GM23338 (cell line): ENCODE measurements around the gene CMKLR1. TPM values are rescaled to one million over a fixed set of nuclear protein-coding genes. Genes with fewer than 3 reads are reported as not detected.

Source experiments
- ATAC-seq: fragments of 200-7000 bp; cut with Tn5 transposase; 3 replicates; pipeline ENCODE4 v1.9.1; 2020
- DNase-seq: peaks from one replicate; pipeline ENCODE4 v3.0.0-alpha.2; 2015; ENCODE audit warnings: low spot score
- H2AFZ ChIP-seq: fragments of 200-600 bp; sonication (generic); 2 replicates; pipeline ENCODE4 v1.8.0; 2016; ENCODE audit warnings: antibody characterized with exemption, mild to moderate bottlenecking, moderate library complexity
- H3F3A ChIP-seq: fragments of 200-600 bp; sonication (generic); replicated peaks from 2 replicates; pipeline ENCODE4 v1.8.0; 2017; ENCODE audit warnings: antibody characterized with exemption, mixed run types, low read depth
- H3K27ac ChIP-seq: fragments of 200-600 bp; sonication (generic); 2 replicates; pipeline ENCODE4 v1.6.1; 2016; ENCODE audit warnings: low read depth
- H3K27me3 ChIP-seq: fragments of 200-600 bp; sonication (generic); 2 replicates; pipeline ENCODE4 v1.8.0; 2016; ENCODE audit warnings: mild to moderate bottlenecking, mixed run types, moderate library complexity; ENCODE audit not compliant: insufficient read depth
- H3K36me3 ChIP-seq: fragments of 200-600 bp; sonication (generic); 2 replicates; pipeline ENCODE4 v1.8.0; 2016; ENCODE audit warnings: mild to moderate bottlenecking; ENCODE audit not compliant: insufficient read depth
- H3K4me1 ChIP-seq: fragments of 200-600 bp; sonication (generic); 2 replicates; pipeline ENCODE4 v1.8.0; 2016; ENCODE audit warnings: mild to moderate bottlenecking, moderate library complexity; ENCODE audit not compliant: insufficient read depth
- H3K4me2 ChIP-seq: fragments of 200-600 bp; sonication (generic); 2 replicates; pipeline ENCODE4 v1.7.1; 2017; ENCODE audit warnings: mixed run types
- H3K4me3 ChIP-seq: fragments of 200-600 bp; sonication (generic); 2 replicates; pipeline ENCODE4 v1.6.1; 2016; ENCODE audit warnings: mixed run types
- H3K79me2 ChIP-seq: fragments of 200-600 bp; sonication (generic); replicated peaks from 2 replicates; pipeline ENCODE4 v1.8.0; 2017; ENCODE audit warnings: mild to moderate bottlenecking; ENCODE audit not compliant: insufficient read depth
- H3K9me2 ChIP-seq: fragments of 200-600 bp; sonication (generic); 2 replicates; pipeline ENCODE4 v1.8.0; 2017; ENCODE audit not compliant: insufficient read depth
- H4K20me1 ChIP-seq: fragments of 200-600 bp; sonication (generic); replicated peaks from 2 replicates; pipeline ENCODE4 v1.8.0; 2017; ENCODE audit warnings: mild to moderate bottlenecking; ENCODE audit not compliant: insufficient read depth
- H3K27ac Mint-ChIP-seq: 2 replicates; pipeline ENCODE4 v1.8.0; 2020; ENCODE audit warnings: inconsistent platforms, mild to moderate bottlenecking, moderate library complexity, mixed read lengths
- H3K27me3 Mint-ChIP-seq: 3 replicates; pipeline ENCODE4 v1.8.0; 2022; ENCODE audit warnings: low read depth, mild to moderate bottlenecking, moderate library complexity, mixed read lengths, inconsistent platforms; ENCODE audit not compliant: insufficient read depth, poor library complexity
- H3K36me3 Mint-ChIP-seq: 3 replicates; pipeline ENCODE4 v1.8.0; 2021; ENCODE audit warnings: low read depth, mild to moderate bottlenecking, inconsistent platforms, moderate library complexity, mixed read lengths
- H3K4me1 Mint-ChIP-seq: 3 replicates; pipeline ENCODE4 v1.8.0; 2020; ENCODE audit warnings: mild to moderate bottlenecking, inconsistent platforms, mixed read lengths
- H3K4me3 Mint-ChIP-seq: 3 replicates; pipeline ENCODE4 v1.8.0; 2021; ENCODE audit warnings: moderate library complexity, mild to moderate bottlenecking, inconsistent platforms, mixed read lengths
- H3K9me3 Mint-ChIP-seq: 3 replicates; pipeline ENCODE4 v1.8.0; 2020; ENCODE audit warnings: moderate library complexity, mild to moderate bottlenecking, inconsistent platforms, mixed read lengths
- CREB1 ChIP-seq: fragments of 250-450 bp; sonication (Bioruptor Pico); IDR thresholded peaks from 2 replicates; pipeline ENCODE4 v1.5.0; 2020; ENCODE audit warnings: low read depth, mild to moderate bottlenecking, moderate library complexity
- EZH2 ChIP-seq: fragments of 200-600 bp; sonication (generic); IDR thresholded peaks from one replicate; pipeline ENCODE4 v1.8.0; 2017; ENCODE audit warnings: antibody characterized with exemption, mild to moderate bottlenecking, low read depth; ENCODE audit not compliant: unreplicated experiment
- EZH2phosphoT487 ChIP-seq: fragments of 200-600 bp; sonication (generic); IDR thresholded peaks from one replicate; pipeline ENCODE4 v1.8.1; 2018; ENCODE audit warnings: antibody characterized with exemption; ENCODE audit not compliant: unreplicated experiment
- JUNB ChIP-seq: IDR thresholded peaks from one replicate; pipeline ENCODE4 v1.6.1; 2016; ENCODE audit warnings: antibody characterized with exemption; ENCODE audit not compliant: unreplicated experiment
- NANOG ChIP-seq: IDR thresholded peaks from 2 replicates; pipeline ENCODE4 v1.6.1; 2016; ENCODE audit warnings: antibody characterized with exemption, borderline replicate concordance
- POLR2AphosphoS5 ChIP-seq: IDR thresholded peaks from 2 replicates; pipeline ENCODE4 v1.6.1; 2016; ENCODE audit warnings: antibody characterized with exemption, low read depth
- ZNF114 ChIP-seq: fragments of 250-450 bp; sonication (Bioruptor Pico); IDR thresholded peaks from 2 replicates; pipeline ENCODE4 v1.5.0; 2020; ENCODE audit warnings: mild to moderate bottlenecking, moderate library complexity
- ZNF331 ChIP-seq: fragments of 250-450 bp; sonication (Bioruptor Pico); IDR thresholded peaks from 2 replicates; pipeline ENCODE4 v1.5.0; 2020; ENCODE audit warnings: low read depth, mild to moderate bottlenecking, moderate library complexity
- polyA plus RNA-seq: library from polyadenylated mRNA; unstranded; fragments of >200 nt; fragmentation: Nextera tagmentation; extraction: Ambion mirVana; gene quantifications from 2 replicates; pipeline ENCODE4 v1.2.1, GENCODE V29; 2016
- total RNA-seq: library from RNA; depleted of rRNA; stranded (reverse); fragments of >200 nt; shearing (Covaris generic); gene quantifications from 2 replicates; pipeline ENCODE4 v1.2.3, GENCODE V29; 2014
- TF ChIP-seq, protein P1 (sequence below): IDR thresholded peaks from one replicate; pipeline ENCODE4 v1.6.1; 2018; ENCODE audit warnings: antibody characterized with exemption; ENCODE audit not compliant: unreplicated experiment
- TF ChIP-seq, protein P2 (sequence below), 2 experiments: fragments of 200-600 bp in 1 of 2; sonication (generic) in 1 of 2; conservative IDR thresholded peaks; 2 replicates each; pipeline versions ENCODE4 v1.5.1 to v1.6.1; 2016 to 2017; ENCODE audit warnings: antibody characterized with exemption in 2 of 2, low read depth in 2 of 2, mild to moderate bottlenecking in 2 of 2, moderate library complexity in 1 of 2
- TF ChIP-seq, protein P3 (sequence below): IDR thresholded peaks from 2 replicates; pipeline ENCODE4 v1.6.1; 2016; ENCODE audit warnings: antibody characterized with exemption

Gene CMKLR1
- total and polyA plus RNA-seq, 2 experiments from 2014 or later: 0.40 to 2.6 TPM

DNA sequence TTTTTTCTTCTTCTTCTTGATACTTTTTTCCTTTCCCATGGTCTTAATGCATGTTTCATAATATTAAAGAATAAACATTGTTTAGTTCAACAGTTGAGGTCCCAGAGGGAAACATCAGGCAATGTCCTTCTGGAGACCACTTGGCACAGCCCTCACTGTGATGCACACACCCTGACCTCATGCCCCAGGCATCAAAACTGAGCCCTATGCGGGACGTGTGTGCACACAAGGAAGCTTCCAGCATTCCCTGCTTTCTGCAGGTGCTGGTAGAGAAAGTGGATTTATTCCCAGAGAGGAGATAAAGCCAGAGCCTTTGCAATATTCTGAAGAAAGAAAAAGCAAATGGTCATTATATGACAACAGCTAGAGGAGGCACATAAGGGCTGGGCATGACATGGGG is 16.0 kb upstream of the CMKLR1 start (continued):
- TF ChIP-seq, protein P1, sequence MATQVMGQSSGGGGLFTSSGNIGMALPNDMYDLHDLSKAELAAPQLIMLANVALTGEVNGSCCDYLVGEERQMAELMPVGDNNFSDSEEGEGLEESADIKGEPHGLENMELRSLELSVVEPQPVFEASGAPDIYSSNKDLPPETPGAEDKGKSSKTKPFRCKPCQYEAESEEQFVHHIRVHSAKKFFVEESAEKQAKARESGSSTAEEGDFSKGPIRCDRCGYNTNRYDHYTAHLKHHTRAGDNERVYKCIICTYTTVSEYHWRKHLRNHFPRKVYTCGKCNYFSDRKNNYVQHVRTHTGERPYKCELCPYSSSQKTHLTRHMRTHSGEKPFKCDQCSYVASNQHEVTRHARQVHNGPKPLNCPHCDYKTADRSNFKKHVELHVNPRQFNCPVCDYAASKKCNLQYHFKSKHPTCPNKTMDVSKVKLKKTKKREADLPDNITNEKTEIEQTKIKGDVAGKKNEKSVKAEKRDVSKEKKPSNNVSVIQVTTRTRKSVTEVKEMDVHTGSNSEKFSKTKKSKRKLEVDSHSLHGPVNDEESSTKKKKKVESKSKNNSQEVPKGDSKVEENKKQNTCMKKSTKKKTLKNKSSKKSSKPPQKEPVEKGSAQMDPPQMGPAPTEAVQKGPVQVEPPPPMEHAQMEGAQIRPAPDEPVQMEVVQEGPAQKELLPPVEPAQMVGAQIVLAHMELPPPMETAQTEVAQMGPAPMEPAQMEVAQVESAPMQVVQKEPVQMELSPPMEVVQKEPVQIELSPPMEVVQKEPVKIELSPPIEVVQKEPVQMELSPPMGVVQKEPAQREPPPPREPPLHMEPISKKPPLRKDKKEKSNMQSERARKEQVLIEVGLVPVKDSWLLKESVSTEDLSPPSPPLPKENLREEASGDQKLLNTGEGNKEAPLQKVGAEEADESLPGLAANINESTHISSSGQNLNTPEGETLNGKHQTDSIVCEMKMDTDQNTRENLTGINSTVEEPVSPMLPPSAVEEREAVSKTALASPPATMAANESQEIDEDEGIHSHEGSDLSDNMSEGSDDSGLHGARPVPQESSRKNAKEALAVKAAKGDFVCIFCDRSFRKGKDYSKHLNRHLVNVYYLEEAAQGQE: no peak
- TF ChIP-seq, protein P2, sequence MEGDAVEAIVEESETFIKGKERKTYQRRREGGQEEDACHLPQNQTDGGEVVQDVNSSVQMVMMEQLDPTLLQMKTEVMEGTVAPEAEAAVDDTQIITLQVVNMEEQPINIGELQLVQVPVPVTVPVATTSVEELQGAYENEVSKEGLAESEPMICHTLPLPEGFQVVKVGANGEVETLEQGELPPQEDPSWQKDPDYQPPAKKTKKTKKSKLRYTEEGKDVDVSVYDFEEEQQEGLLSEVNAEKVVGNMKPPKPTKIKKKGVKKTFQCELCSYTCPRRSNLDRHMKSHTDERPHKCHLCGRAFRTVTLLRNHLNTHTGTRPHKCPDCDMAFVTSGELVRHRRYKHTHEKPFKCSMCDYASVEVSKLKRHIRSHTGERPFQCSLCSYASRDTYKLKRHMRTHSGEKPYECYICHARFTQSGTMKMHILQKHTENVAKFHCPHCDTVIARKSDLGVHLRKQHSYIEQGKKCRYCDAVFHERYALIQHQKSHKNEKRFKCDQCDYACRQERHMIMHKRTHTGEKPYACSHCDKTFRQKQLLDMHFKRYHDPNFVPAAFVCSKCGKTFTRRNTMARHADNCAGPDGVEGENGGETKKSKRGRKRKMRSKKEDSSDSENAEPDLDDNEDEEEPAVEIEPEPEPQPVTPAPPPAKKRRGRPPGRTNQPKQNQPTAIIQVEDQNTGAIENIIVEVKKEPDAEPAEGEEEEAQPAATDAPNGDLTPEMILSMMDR (conservative IDR thresholded peaks at IDR 0.05; ENCODE audit: low read depth in 2 of 2): no peak
- TF ChIP-seq NANOG: no peak
- TF ChIP-seq EZH2phosphoT487: no peak
- no peak for TF ChIP-seq ZNF331 (CRISPR knock-in tag)
- no peak for TF ChIP-seq ZNF114 (CRISPR knock-in tag)

DNA sequence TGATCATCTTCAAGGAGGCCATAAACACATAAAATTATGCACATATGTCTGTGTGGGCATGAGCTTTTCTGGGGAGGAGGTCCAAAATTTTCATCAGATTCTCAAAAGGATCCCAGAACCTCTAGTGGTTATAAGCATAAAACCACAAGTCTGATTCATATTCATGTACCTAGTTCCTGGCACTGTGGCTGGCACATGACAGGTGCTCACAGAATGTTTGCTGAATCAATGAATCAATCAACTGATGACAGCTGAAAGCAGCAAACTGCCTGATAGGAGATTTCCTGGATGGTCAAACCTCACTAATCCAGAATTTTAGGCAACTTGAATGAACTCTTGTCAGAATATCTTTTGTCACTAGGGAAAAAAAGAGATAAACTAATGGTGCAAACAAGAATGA is 13.5 kb upstream of the CMKLR1 start:
- Mint-ChIP-seq H3K4me1 (peaks cover 5% of the 10 kb centered on the region; the same call in 2 of the 3 replicates), H3K27me3 (peaks cover 10% of the 10 kb centered on the region), H3K36me3 (no peaks in the 10 kb centered on the region), H3K4me3 (no peak overlapping the region), H3K9me3 (no peaks in the 10 kb centered on the region), H3K27ac (no peak overlapping the region)
- H2AFZ ChIP-seq: no peak overlapping the region
- ATAC-seq (no peak), DNase-seq (no peak)
- no peaks in the 10 kb centered on the region for H3F3A ChIP-seq
- no peaks in the 10 kb centered on the region for H3K27me3 ChIP-seq
- no peaks in the 10 kb centered on the region for H3K36me3 ChIP-seq
- H3K4me2 ChIP-seq: no peak overlapping the region
- no peak overlapping the region for H3K4me3 ChIP-seq
- H3K27ac ChIP-seq: no peak overlapping the region
- TF ChIP-seq ZNF114 (CRISPR knock-in tag) (no peak), CREB1 (no peak), EZH2 (no peak), JUNB (no peak), POLR2AphosphoS5 (no peak)
- TF ChIP-seq, protein P1: no peak
- TF ChIP-seq, protein P3, sequence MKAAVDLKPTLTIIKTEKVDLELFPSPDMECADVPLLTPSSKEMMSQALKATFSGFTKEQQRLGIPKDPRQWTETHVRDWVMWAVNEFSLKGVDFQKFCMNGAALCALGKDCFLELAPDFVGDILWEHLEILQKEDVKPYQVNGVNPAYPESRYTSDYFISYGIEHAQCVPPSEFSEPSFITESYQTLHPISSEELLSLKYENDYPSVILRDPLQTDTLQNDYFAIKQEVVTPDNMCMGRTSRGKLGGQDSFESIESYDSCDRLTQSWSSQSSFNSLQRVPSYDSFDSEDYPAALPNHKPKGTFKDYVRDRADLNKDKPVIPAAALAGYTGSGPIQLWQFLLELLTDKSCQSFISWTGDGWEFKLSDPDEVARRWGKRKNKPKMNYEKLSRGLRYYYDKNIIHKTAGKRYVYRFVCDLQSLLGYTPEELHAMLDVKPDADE: no peak
- H3K79me2 ChIP-seq: no peaks in the 10 kb centered on the region
- no peaks in the 10 kb centered on the region for H4K20me1 ChIP-seq
- no peaks in the 10 kb centered on the region for H3K9me2 ChIP-seq
- H3K4me1 ChIP-seq: no peaks in the 10 kb centered on the region
